Kidney (tissue), 14 donors: ENCODE results near the gene SUGCT. TPM values are rescaled to one million over a fixed set of nuclear protein-coding genes. Genes with fewer than 3 reads are reported as not detected.
"Not testable (repeated sequence)": the region's sequence is repeated elsewhere in the genome, so short reads cannot be mapped to it uniquely, and the experiment has no call there.

ENCODE experiments used
- DNase-seq, 5 donors: peaks; one replicate each; pipeline ENCODE4 v3.0.0-alpha.2; 2013 to 2020
- FAIRE-seq: peaks from 2 replicates; lab custom pipeline; 2012; peaks lifted over from hg19 to GRCh38; lab: Jason Lieb, UNC
- H3K27ac ChIP-seq, 2 donors: one replicate each; pipeline ENCODE4 v1.7.0; 2013; ENCODE audit warnings: low read depth in 2 of 2, low read length in 2 of 2, inconsistent platforms in 1 of 2
- H3K27me3 ChIP-seq: one replicate; pipeline ENCODE4 v1.7.1; 2013; ENCODE audit warnings: low read length, inconsistent platforms; ENCODE audit not compliant: control insufficient read depth, insufficient read depth
- H3K36me3 ChIP-seq, 3 donors: one replicate each; pipeline versions ENCODE4 v1.7.0 to v1.7.1; 2013; ENCODE audit warnings: low read length in 3 of 3, control low read depth in 1 of 3, inconsistent platforms in 1 of 3; ENCODE audit not compliant: insufficient read depth in 3 of 3, control insufficient read depth in 2 of 3
- H3K4me1 ChIP-seq, 3 donors: one replicate each; pipeline versions ENCODE4 v1.7.0 to v1.7.1; 2013; ENCODE audit warnings: low read length in 3 of 3, inconsistent platforms in 1 of 3, low read depth in 1 of 3; ENCODE audit not compliant: control insufficient read depth in 2 of 3, insufficient read depth in 2 of 3
- H3K4me3 ChIP-seq, 3 donors: one replicate each; pipeline versions ENCODE4 v1.7.0 to v1.8.1; 2013; ENCODE audit warnings: low read length in 3 of 3, control low read depth in 1 of 3, inconsistent platforms in 1 of 3
- H3K9ac ChIP-seq, 3 donors: one replicate each; pipeline versions ENCODE4 v1.7.0 to v1.7.1; 2013; ENCODE audit warnings: low read length in 3 of 3, control low read depth in 1 of 3, inconsistent platforms in 1 of 3
- H3K9me3 ChIP-seq, 3 donors: one replicate each; pipeline versions ENCODE4 v1.7.0 to v1.7.1; 2013; ENCODE audit warnings: low read length in 3 of 3, control low read depth in 1 of 3, inconsistent platforms in 1 of 3; ENCODE audit not compliant: control insufficient read depth in 2 of 3, insufficient read depth in 1 of 3
- CTCF ChIP-seq: IDR thresholded peaks from 3 replicates; pipeline ENCODE4 v1.5.1; 2012; ENCODE audit warnings: mild to moderate bottlenecking, moderate library complexity, borderline replicate concordance; ENCODE audit not compliant: insufficient read depth; ENCODE audit errors: extremely low read depth
- intact Hi-C: fragments of 100-400 bp; cut with DNase I; formaldehyde crosslinking; loops from one replicate; pipeline ENCODE4 v1.11.1; 2022
- polyA plus RNA-seq: library from polyadenylated mRNA; stranded (reverse); fragments of 350-450 nt; fragmentation: Illumina TruSeq; extraction: RNeasy Lipid Tissue Mini Kit (QIAGEN cat#74804); gene quantifications from one replicate; pipeline ENCODE4 v1.2.3, GENCODE V29; 2014; ENCODE audit warnings: low read depth, low replicate concordance; ENCODE audit not compliant: insufficient read depth
- total RNA-seq: library from RNA; stranded (reverse); fragmentation: NEBNext Ultra II Directional; extraction: Animal tissue kit (Norgen Biotek cat#: 25700); gene quantifications from one replicate; pipeline ENCODE4 v1.2.1, GENCODE V29; 2021
- donor health status: control.
- donor health status: control.
- donor health status: control.
- donor health status: control.
- donor health status: control.
- donor health status: DM: yes; HTN: yes; CAD: no.
- donor health status: Normal renal cell carcinoma (clear cell type).

Gene SUGCT
- total and polyA plus RNA-seq, 2 donors from 2014 or later = 7.6 to 45.1 TPM

DNA sequence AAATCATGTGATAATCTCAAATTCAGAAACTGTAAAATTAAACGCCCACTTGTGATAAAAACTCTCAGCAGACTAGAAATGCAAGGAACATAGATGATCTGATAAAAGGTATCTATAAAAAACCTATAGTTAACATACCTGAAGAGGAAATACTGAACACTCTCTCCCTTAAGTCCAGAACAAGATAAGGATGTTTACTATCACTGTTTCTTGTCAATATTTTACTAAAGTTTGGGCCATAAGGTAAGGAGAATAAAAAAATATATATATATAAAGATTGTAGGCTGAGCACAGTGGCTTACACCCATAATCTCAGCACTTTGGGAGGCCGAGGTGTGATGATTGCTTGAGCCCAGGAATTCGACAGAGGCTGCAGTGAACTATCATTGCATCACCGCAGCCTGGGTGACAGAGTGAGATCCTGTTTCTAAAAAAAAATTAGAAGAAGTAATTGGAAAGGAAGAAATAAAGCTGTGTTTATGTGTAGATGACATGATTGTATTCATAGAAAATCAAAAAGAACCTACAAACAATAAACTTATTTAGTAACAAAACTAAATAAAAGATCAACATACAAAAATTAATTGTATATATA, 28.8 kb upstream of the SUGCT start:
- H3K9me3 ChIP-seq = no peaks in the 10 kb centered on the region

DNA sequence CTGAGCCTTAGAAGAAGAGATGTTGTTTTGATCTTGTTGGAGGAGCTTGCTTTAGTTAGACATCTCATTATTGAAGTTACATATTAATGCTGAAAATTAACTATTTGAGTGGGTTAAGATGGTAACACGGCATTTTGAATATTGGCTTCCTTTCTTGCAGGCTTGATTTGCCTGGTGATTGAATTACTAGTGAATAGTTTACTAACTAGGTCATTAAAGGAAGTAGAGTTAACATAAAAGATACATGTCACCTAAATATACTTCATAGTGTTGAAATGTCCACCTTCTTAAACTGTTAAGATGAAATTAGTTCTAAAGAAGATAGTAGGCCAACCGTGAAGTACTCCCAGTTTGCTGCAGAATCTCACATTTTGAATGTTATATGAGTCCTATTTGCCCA, 18.9 kb upstream of the SUGCT start:
- Histone ChIP-seq H3K9me3 (no peaks in the 10 kb centered on the region), H3K27ac (no peak overlapping the region), H3K27me3 (no peaks in the 10 kb centered on the region), H3K4me3 (no peak overlapping the region), H3K36me3 (no peaks in the 10 kb centered on the region), H3K4me1 (no peaks in the 10 kb centered on the region), H3K9ac (no peak overlapping the region)
- DNase-seq (peak in 1 of 5 donors; percentile 25), FAIRE-seq (no peak)
- intact Hi-C loops = no loop called here
- no peak for TF ChIP-seq CTCF

More for the DNA sequence above, 28.8 kb upstream of the SUGCT start:
- FAIRE-seq (no peak), DNase-seq (no peak)
- Histone ChIP-seq H3K27ac (no peak overlapping the region), H3K4me1 (no peaks in the 10 kb centered on the region), H3K9ac (no peak overlapping the region), H3K36me3 (no peaks in the 10 kb centered on the region), H3K27me3 (no peaks in the 10 kb centered on the region), H3K4me3 (no peak overlapping the region)
- no peak for TF ChIP-seq CTCF
- intact Hi-C loops = no loop called here

GRCh38 chr7:40117199-40117598, 17.6 kb upstream of the SUGCT start:
- H3K27ac ChIP-seq, H3K9me3 ChIP-seq, DNase-seq, H3K4me3 ChIP-seq, intact Hi-C loops, H3K9ac ChIP-seq, H3K36me3 ChIP-seq, H3K4me1 ChIP-seq, H3K27me3 ChIP-seq, FAIRE-seq: not testable (repeated sequence)

- H3K27me3 ChIP-seq, H3K4me1 ChIP-seq, H3K9me3 ChIP-seq, H3K36me3 ChIP-seq, DNase-seq, intact Hi-C loops, H3K9ac ChIP-seq, H3K4me3 ChIP-seq, H3K27ac ChIP-seq, FAIRE-seq: not testable (repeated sequence)
These were observed 16.6 kb upstream of the SUGCT start for GRCh38 chr7:40118201-40118600.
